Ovary (tissue), 9 donors: ENCODE measurements around the gene KDELR1. TPM values are rescaled to one million over a fixed set of nuclear protein-coding genes. Genes with fewer than 3 reads are reported as not detected.
A peak's percentile ranks its signal among the peaks of the same experiment; 100 is the strongest.

Source experiments
- DNase-seq, 5 donors: peaks; one replicate each; pipeline ENCODE4 v3.0.0-alpha.2; 2019 to 2020
- H3K27ac ChIP-seq, 2 donors: fragments of 200-600 bp; one replicate each; pipeline versions ENCODE4 v1.5.1 to v1.8.0; 2019 to 2022
- H3K27me3 ChIP-seq: fragments of 200-600 bp; one replicate; pipeline ENCODE4 v1.8.0; 2022
- H3K36me3 ChIP-seq: fragments of 200-600 bp; sonication (generic); one replicate; pipeline ENCODE4 v1.5.1; 2019
- H3K4me1 ChIP-seq: one replicate; pipeline ENCODE4 v1.8.1; 2013; ENCODE audit warnings: mild to moderate bottlenecking, moderate library complexity; ENCODE audit not compliant: insufficient read depth
- H3K4me3 ChIP-seq: fragments of 200-600 bp; sonication (generic); one replicate; pipeline ENCODE4 v1.5.1; 2017
- H3K9me3 ChIP-seq, 2 donors: fragments of 200-600 bp in 1 of 2; sonication (generic) in 1 of 2; one replicate each; pipeline versions ENCODE4 v1.5.1 to v1.8.1; 2013 to 2019; ENCODE audit warnings: mild to moderate bottlenecking in 1 of 2, moderate library complexity in 1 of 2
- CTCF ChIP-seq, 3 donors: fragments of 450-650 bp in 2 of 3; fragments of 200-600 bp in 1 of 3; IDR thresholded peaks; one replicate each; pipeline versions ENCODE4 v1.5.1 to v1.8.0; 2016 to 2022; ENCODE audit warnings: antibody characterized with exemption in 3 of 3, mild to moderate bottlenecking in 1 of 3
- EP300 ChIP-seq: sonication (generic); formaldehyde crosslinking; IDR thresholded peaks from one replicate; pipeline ENCODE4 v1.6.1; 2017; ENCODE audit warnings: antibody characterized with exemption
- POLR2A ChIP-seq: fragments of 450-650 bp; IDR thresholded peaks from one replicate; pipeline ENCODE4 v1.6.1; 2017; ENCODE audit warnings: antibody characterized with exemption, mild to moderate bottlenecking, moderate library complexity
- WGBS, 3 donors: extraction: QIAGEN DNeasy Blood & Tissue Kit in 1 of 3; methylation state at CpG; one replicate each; pipeline versions ENCODE4 v1.1.5 to v1.1.7; 2013 to 2017; 5-methylcytosine and 5-hydroxymethylcytosine counted together
- intact Hi-C, 4 donors: fragments of 100-400 bp; cut with DNase I; formaldehyde crosslinking; loops; one replicate each; pipeline versions ENCODE4 v1.11.0 to v1.15.1; 2022 to 2023
- polyA plus RNA-seq, 2 donors: library from polyadenylated mRNA; stranded (reverse); fragments of 200-250 nt in 1 of 2; fragments of 350-450 nt in 1 of 2; fragmentation: Illumina TruSeq in 1 of 2; extraction: RNeasy Lipid Tissue Mini Kit (QIAGEN cat#74804) in 1 of 2; gene quantifications; one replicate each; pipeline ENCODE4 v1.2.3, GENCODE V29; 2013 to 2014
- total RNA-seq, 7 donors: library from RNA; depleted of rRNA in 2 of 7; stranded (reverse); fragments of >200 nt in 2 of 7; fragmentation: NEBNext Ultra II Directional in 3 of 7; extraction: Animal tissue kit (Norgen Biotek cat#: 25700) in 3 of 7; gene quantifications; one replicate each; pipeline versions ENCODE4 v1.1.0 to v1.2.4, GENCODE V29; 2016 to 2023
- donor health status: DM: no; HTN: no; CAD: no; lungs with moderate emphysema.
- donor health status: DM: no; HTN: no; CAD: no.
- donor health status: Bipolar disorder and iron deficiency.
- donor health status: DM: yes; HTN: yes; CAD: no.
- donor health status: DM: no; HTN: no; CAD: no.
- donor health status: DM: yes; HTN: yes; CAD: no.

Gene KDELR1
- total and polyA plus RNA-seq, 9 donors = 94.0 to 333 (median 179) TPM

- TF ChIP-seq EP300 = no peak
- Histone ChIP-seq H3K36me3 (no peaks in the 10 kb centered on the region), H3K4me3 (no peak overlapping the region), H3K9me3 (no peaks in the 10 kb centered on the region), H3K4me1 (no peaks in the 10 kb centered on the region), H3K27me3 (no peaks in the 10 kb centered on the region), H3K27ac (no peak overlapping the region)
- peak in 1 of 5 donors; percentile 24 for DNase-seq
- intact Hi-C loops = no loop called here
- 18 to 36% (median 21%) methylated on average over 8 of the region's 8 CpGs for WGBS, 3 donors
These were observed 33.4 kb upstream of the KDELR1 start for GRCh38 chr19:48424694-48425219.

GRCh38 chr19:48421548-48421947 lies 30.2 kb upstream of the KDELR1 start:
- intact Hi-C loops = no loop called here
- Histone ChIP-seq H3K27me3 (no peaks in the 10 kb centered on the region), H3K36me3 (no peaks in the 10 kb centered on the region), H3K27ac (no peak overlapping the region), H3K9me3 (no peaks in the 10 kb centered on the region), H3K4me1 (no peaks in the 10 kb centered on the region), H3K4me3 (no peak overlapping the region)
- WGBS, 3 donors = 47 to 51% (median 49%) methylated on average over 12 to 16 of the region's 16 CpGs
- TF ChIP-seq EP300 = no peak
- no peak for TF ChIP-seq CTCF (IDR thresholded peaks at IDR 0.05)
- TF ChIP-seq POLR2A = no peak
- peak in 3 of 5 donors; percentile 43 to 56 (median 48) for DNase-seq

- intact Hi-C loops = no loop called here
- Histone ChIP-seq H3K9me3 (no peaks in the 10 kb centered on the region), H3K4me1 (no peaks in the 10 kb centered on the region), H3K27ac (no peak overlapping the region), H3K27me3 (no peaks in the 10 kb centered on the region), H3K4me3 (no peak overlapping the region), H3K36me3 (no peaks in the 10 kb centered on the region)
- TF ChIP-seq CTCF (IDR thresholded peaks at IDR 0.05) = no peak
- no peak for TF ChIP-seq EP300
- TF ChIP-seq POLR2A = no peak
- DNase-seq = peak in 2 of 5 donors; percentile 42 to 44
- WGBS, 3 donors = 71 to 77% (median 76%) methylated on average over 31 of the region's 31 CpGs
These were observed 28.0 kb upstream of the KDELR1 start for GRCh38 chr19:48419158-48419920.

- 65 to 86% (median 85%) methylated on average over 6 of the region's 6 CpGs for WGBS, 3 donors
- intact Hi-C loops = no loop called here
- H3K4me1 ChIP-seq = no peaks in the 10 kb centered on the region
These were observed 27.1 kb upstream of the KDELR1 start for GRCh38 chr19:48418317-48419064.

More at GRCh38 chr19:48418317-48419064, 27.1 kb upstream of the KDELR1 start:
- TF ChIP-seq POLR2A = no peak
- TF ChIP-seq EP300 = no peak
- no peak for TF ChIP-seq CTCF (IDR thresholded peaks at IDR 0.05)
- no peak for DNase-seq
- no peak overlapping the region for H3K27ac ChIP-seq
- no peaks in the 10 kb centered on the region for H3K9me3 ChIP-seq
- no peaks in the 10 kb centered on the region for H3K27me3 ChIP-seq
- H3K36me3 ChIP-seq = no peaks in the 10 kb centered on the region
- H3K4me3 ChIP-seq = no peak overlapping the region
